Ammon's horn (tissue), 1 donor: ENCODE measurements around the gene TBXAS1.
"Not testable (repeated sequence)": the region's sequence is repeated elsewhere in the genome, so short reads cannot be mapped to it uniquely, and the experiment has no call there.

Source experiments
- DNase-seq: peaks from one replicate; pipeline ENCODE4 v3.0.0-alpha.2; 2016; ENCODE audit warnings: low spot score

TBXAS1 gene

GRCh38 chr7:139914306-139915267 is 85.5 kb downstream of the TBXAS1 start:
- no peak for DNase-seq

- no peak for DNase-seq
These were observed 86.3 kb downstream of the TBXAS1 start for GRCh38 chr7:139915268-139915863.

GRCh38 chr7:139915864-139916716 is 87.0 kb downstream of the TBXAS1 start:
- DNase-seq, result no peak

- no peak for DNase-seq
These were observed 87.8 kb downstream of the TBXAS1 start for GRCh38 chr7:139916717-139917395.

- DNase-seq, result no peak
These were observed 88.8 kb downstream of the TBXAS1 start for GRCh38 chr7:139917851-139918250.

GRCh38 chr7:139918480-139918879 is 89.4 kb downstream of the TBXAS1 start:
- no peak for DNase-seq

- no peak for DNase-seq
These were observed 94.0 kb downstream of the TBXAS1 start for GRCh38 chr7:139923090-139923489.

- DNase-seq, result no peak
These were observed 95.4 kb downstream of the TBXAS1 start for GRCh38 chr7:139924461-139924860.

GRCh38 chr7:139929221-139929620 is 100.2 kb downstream of the TBXAS1 start:
- not testable (repeated sequence) for DNase-seq

GRCh38 chr7:139930286-139930965 is 101.4 kb downstream of the TBXAS1 start:
- DNase-seq, result no peak

GRCh38 chr7:139931190-139931934 is 102.3 kb downstream of the TBXAS1 start:
- no peak for DNase-seq

- no peak for DNase-seq
These were observed 103.5 kb downstream of the TBXAS1 start for GRCh38 chr7:139932531-139932930.

GRCh38 chr7:139936760-139937310 is 107.8 kb downstream of the TBXAS1 start:
- peak; percentile 35 for DNase-seq

- peak; percentile 46 for DNase-seq
These were observed 108.7 kb downstream of the TBXAS1 start for GRCh38 chr7:139937715-139938114.

GRCh38 chr7:139940866-139941265 is 111.8 kb downstream of the TBXAS1 start:
- no peak for DNase-seq

- no peak for DNase-seq
These were observed 112.4 kb downstream of the TBXAS1 start for GRCh38 chr7:139941421-139941820.

- no peak for DNase-seq
These were observed 112.8 kb downstream of the TBXAS1 start for GRCh38 chr7:139941866-139942265.

GRCh38 chr7:139942636-139943035 is 113.6 kb downstream of the TBXAS1 start:
- no peak for DNase-seq

- DNase-seq, result peak; percentile 40
These were observed 114.3 kb downstream of the TBXAS1 start for GRCh38 chr7:139943401-139943800.

- DNase-seq, result no peak
These were observed 115.2 kb downstream of the TBXAS1 start for GRCh38 chr7:139944248-139944647.
